A549 (cell line): ENCODE data around the gene AP3B2.

ENCODE experiments used
- MAZ ChIP-seq: fragments of 150-350 bp; IDR thresholded peaks from 2 replicates; pipeline ENCODE4 v1.6.1; 2014; ENCODE audit warnings: antibody characterized with exemption, low read depth, low read length, borderline replicate concordance
- POLR2A ChIP-seq: IDR thresholded peaks from 2 replicates; pipeline ENCODE4 v1.6.1; 2012; ENCODE audit warnings: mild to moderate bottlenecking, low read length
- TF ChIP-seq, protein P1 (sequence below): IDR thresholded peaks from 2 replicates; pipeline ENCODE4 v1.6.1; 2012

DNA sequence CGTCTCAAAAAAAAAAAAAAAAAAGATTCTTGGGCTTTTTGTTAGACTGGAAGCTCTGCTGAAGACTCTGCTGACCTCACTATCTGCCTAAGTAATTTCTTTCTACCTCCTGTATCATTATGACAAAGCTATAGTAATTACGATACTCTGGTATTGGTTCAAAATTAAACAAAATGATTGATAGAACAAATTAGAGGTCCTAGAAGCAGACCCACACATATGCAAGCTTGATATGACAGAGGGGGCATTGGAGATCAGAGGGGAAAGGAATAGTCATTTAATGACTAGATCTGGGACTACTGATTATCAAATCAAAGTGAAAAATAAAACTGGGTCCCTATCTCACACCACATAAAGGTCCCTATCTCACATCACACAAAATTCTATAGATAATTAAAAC, 21.9 kb upstream of the AP3B2 start:
- TF ChIP-seq POLR2A (no peak), MAZ (no peak)
- TF ChIP-seq, protein P1, sequence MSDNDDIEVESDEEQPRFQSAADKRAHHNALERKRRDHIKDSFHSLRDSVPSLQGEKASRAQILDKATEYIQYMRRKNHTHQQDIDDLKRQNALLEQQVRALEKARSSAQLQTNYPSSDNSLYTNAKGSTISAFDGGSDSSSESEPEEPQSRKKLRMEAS, result no peak
